ENCODE results near the gene UBALD2. TPM values are rescaled to one million over a fixed set of nuclear protein-coding genes. Genes with fewer than 3 reads are reported as not detected.
"Not testable (repeated sequence)": the region's sequence is repeated elsewhere in the genome, so short reads cannot be mapped to it uniquely, and the experiment has no call there.

UBALD2 gene
- total RNA-seq, 1 experiment from 2014 or later: 11.8 TPM

GRCh38 chr17:76244721-76245120, 20.4 kb upstream of the UBALD2 start:
- DNase-seq (ENCODE audit: low read depth): not testable (repeated sequence)

DNA sequence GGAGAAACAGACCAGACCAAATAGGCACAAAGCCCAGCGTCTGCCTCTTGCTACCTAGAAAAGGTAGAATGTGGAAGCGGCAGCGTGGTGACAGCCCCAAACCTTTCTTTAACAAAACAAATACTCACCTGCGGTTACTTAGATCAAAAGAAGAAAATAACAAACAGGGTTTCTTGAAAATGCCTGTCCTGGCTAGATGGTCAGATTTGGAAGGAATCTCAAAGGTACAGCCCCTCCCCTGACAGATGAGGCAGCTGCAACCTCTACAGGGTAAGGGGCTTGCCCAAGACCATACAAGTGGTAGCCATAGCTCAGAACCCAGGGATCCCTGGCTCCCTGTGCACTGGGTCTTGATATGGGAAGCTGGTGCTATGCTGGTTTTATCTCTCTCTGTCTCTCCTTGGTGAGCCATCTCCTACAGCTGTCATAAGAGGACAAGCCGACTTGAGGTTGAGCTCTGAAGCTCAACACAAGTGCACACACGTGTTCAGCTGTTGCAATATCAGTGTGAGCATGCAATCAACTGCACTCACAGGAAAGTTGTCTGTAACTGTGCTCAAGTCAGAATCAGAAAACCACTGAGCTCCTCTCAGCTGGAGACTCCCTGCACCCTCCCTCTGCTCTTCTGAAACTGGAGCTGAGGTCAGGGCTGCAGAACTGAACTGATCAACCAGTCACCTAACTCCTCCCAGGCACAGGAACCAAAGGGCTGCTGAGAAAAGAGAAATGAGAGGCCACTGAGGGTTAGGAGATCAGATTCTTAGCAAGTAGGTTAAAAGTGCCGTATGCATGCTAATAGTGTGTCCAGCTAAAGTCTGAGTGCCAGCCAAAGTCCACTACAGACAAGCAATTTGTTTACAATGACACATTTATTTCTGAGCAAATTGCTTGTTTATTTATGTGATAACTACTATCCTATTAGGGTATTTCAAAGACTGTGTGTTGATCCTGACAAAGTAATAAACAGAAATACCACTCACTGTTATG, 18.8 kb upstream of the UBALD2 start:
- DNase-seq (ENCODE audit: low read depth): no peak

- no peak for DNase-seq (ENCODE audit: low read depth)
These were observed 17.8 kb upstream of the UBALD2 start for GRCh38 chr17:76247304-76247703.

GRCh38 chr17:76248013-76248782, 16.9 kb upstream of the UBALD2 start:
- DNase-seq (ENCODE audit: low read depth): no peak

DNA sequence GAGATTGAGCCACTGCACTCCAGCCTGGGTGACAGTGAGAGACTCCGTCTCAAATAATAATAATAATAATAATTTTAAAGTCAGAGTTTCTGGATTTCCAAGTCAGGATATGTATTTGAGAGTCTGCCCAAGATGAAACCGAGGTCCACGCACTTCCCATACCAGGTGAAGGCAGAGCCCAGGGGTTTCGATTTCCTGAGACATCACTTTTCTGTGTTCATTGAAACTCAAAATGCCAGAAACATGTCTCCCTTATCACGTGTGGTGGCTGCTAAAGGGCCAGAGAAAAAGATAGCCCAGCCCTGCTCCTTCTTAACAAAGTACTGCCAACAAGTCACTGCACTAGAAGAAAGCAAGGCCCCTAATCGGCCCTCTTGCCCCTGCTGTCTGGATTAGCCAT, 15.0 kb upstream of the UBALD2 start:
- DNase-seq (ENCODE audit: low read depth): no peak

DNA sequence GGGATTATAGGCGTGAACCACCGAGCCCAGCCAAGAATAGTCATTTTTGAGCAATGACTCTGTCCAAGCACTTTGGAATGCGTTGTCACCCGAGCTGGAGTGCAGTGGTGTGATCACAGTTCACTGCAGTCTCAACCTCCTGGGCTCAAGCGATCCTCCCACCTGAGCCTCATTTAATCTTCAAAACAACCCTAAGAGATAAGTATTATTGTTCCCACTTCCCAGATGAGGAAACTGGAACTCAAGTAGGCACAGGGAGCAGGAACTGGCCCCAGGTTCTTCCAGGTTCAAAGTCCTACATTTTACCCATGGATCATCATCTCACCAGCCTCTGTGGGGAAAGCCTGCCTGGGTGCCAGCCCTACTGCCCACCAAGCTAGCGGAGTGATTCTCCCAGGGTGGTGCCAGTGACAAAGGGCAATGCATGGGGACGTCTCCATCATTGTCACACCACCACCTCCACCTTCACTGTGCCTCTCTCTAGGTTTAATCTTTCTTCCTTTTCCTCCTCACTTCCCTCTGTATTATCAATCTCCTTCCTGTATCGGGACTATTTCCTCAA, 13.6 kb upstream of the UBALD2 start:
- DNase-seq (ENCODE audit: low read depth): peak; percentile 61

- DNase-seq (ENCODE audit: low read depth): peak; percentile 99
These were observed 12.9 kb upstream of the UBALD2 start for GRCh38 chr17:76252040-76252954.

GRCh38 chr17:76252967-76253766, 12.0 kb upstream of the UBALD2 start:
- DNase-seq (ENCODE audit: low read depth): not testable (repeated sequence)

- no peak for DNase-seq (ENCODE audit: low read depth)
These were observed 11.3 kb upstream of the UBALD2 start for GRCh38 chr17:76253841-76254240.

- DNase-seq (ENCODE audit: low read depth): no peak
These were observed 10.9 kb upstream of the UBALD2 start for GRCh38 chr17:76254275-76254674.

- no peak for DNase-seq (ENCODE audit: low read depth)
These were observed 9.2 kb upstream of the UBALD2 start for GRCh38 chr17:76255801-76256429.

GRCh38 chr17:76256430-76257050, 8.6 kb upstream of the UBALD2 start:
- DNase-seq (ENCODE audit: low read depth): not testable (repeated sequence)

DNA sequence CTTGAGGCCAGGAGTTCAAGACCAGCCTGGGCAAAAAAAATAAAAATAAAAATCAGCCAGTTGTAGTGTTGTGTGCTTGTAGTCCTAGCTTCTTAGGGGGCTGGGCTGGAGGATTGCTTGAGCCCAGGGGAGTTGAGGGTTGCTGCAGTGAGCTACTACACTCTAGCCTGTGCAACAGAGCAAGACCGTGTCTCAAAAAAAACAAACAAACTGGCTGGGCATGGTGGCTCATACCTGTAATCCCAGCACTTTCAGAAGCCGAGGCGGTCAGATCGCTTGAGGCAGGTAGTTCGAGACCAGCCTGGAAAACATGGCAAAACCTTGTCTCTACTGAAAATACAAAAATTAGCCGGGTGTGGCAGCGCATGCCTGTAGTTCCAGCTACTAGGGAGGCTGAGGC, 4.9 kb upstream of the UBALD2 start:
- DNase-seq (ENCODE audit: low read depth): no peak

DNA sequence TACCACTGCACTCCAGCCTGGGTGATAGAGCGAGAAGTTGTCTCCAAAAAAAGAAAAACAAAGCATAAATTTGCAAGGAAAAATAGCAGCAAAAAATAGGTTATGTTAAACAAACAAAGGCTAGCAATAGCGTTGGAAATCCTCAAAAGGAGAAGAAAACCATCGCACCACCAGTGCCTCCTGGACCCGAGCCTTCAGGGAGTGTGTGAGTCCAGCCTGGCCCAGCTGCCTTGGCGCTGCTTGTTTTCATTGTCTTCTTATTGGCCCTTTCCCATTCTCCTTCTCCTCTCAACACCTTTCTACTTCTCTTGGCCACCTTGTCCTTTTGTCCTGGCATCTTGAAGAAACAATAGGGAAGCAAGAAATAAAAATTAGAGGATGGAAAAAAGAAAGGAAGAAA, 4.5 kb upstream of the UBALD2 start:
- DNase-seq (ENCODE audit: low read depth): no peak

DNA sequence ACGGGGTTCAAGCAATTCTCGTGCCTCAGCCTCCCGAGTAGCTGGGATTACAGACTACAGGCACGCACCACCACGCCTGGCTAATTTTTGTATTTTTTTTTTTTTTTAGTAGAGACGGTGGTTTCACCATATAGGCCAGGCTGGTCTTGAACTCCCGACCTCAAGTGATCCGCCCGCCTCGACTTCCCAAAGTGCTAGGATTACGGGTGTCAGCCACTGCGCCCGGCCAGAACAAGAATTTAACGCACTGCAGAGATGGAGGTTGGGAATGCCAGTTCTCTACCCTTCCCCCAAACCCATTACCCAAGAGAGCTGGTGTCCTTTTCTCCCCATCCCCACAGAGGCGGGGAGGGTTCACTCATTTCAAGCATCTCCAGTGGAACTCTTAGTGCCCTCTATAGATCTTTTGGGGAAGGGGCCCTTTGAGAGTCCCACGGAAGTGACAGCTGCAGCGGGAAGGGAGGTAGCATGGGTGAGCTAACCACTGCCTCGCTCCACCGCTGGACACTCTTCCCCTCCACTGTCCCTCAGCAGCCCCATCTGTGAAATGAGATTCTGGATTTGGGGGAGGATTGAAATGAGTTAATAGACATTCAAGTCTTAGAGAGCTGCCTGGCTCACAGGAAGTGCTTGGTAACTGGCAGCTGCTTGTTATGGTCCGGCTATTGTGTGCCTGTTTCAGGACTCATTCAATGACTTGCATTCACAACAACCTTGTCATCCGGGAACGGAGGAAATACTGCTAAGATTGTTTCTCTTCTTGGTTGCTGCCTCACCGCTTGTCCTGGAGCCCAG, 3.5 kb upstream of the UBALD2 start:
- peak; percentile 67 for DNase-seq (ENCODE audit: low read depth)

DNA sequence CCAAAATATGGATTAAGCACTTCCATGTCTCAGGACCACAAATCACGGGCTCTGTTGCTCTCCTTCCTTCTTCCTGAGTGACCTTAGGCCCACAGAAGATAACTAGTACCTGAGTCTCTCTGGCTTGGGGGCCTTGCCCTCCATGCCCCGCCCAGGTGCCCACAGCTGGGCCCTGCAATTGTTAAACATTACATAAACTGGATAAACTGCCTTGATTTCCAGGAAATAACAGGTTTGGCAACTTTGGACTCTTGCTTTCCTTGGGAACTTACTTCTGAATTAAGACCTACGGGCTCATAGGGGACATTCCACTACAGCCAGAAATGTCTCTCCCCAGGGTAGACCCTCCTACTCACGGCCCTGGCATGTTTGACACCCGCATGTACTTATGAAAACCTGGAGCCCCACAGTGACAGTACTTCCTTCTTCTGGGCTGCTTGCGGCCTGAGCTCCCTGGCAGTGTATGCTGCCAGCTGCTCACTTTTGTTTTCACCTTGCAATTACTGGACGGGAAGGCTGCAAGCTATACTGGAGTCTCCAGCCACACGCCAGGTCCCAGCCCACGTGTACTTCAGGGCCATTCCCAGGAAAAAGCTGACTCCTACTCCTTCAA, 2.3 kb upstream of the UBALD2 start:
- peak; percentile 48 for DNase-seq (ENCODE audit: low read depth)

DNA sequence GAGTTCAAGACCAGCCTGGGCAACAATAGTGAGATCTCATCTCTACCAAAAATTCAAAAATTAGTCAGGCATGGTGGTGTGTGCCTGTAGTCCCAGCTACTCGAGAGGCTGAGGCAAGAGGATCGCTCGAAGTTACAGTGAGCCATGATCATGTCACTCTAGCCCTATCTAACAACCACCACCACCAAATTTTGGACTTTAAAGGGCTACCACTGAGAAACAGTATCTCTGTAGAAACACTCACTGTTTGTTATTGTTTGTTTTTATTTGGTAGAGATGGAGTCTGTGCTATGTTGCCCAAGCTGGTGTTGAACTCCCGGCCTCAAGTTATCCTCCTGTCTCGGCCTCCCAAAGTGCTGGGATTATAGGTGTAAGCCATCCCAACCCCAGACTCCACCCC, 1.3 kb upstream of the UBALD2 start:
- DNase-seq (ENCODE audit: low read depth): no peak

DNA sequence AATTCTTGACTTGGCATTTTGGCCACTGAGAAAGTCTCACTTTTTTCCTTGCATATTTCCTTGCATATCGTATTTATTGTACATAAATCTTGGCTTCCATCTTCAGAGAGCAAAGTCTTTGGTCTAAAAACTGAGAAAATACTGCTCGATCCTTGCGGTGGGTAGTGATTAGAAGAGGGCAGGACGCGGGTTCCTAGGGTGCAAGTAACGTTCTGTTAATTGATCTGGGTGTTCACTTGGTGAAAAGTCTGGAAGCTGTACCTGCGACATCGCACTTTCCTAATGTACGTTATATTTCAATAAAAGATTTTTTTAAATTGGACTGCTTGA, 758 bp upstream of the UBALD2 start:
- DNase-seq (ENCODE audit: low read depth): no peak

All from M059J (cell line).